DND-41 (cell line): ENCODE data around the gene USP22.

Experiments
- ATAC-seq: fragments of 200-7000 bp; cut with Tn5 transposase; 3 replicates; pipeline ENCODE4 v1.9.1; 2021; ENCODE audit warnings: low read depth; ENCODE audit not compliant: insufficient read depth
- DNase-seq: peaks from one replicate; pipeline ENCODE4 v3.0.0-alpha.2; 2020
- H2AFZ ChIP-seq: 2 replicates; pipeline ENCODE4 v1.6.0; 2012; ENCODE audit warnings: low read depth, low read length
- H3K27ac ChIP-seq: 2 replicates; pipeline ENCODE4 v1.5.1; 2012; ENCODE audit warnings: low read length, inconsistent platforms
- H3K27me3 ChIP-seq: fragments of 200-600 bp; sonication (generic); 2 replicates; pipeline ENCODE4 v1.6.0; 2012; ENCODE audit warnings: low read length, mild to moderate bottlenecking, inconsistent platforms; ENCODE audit not compliant: insufficient read depth, poor library complexity
- H3K36me3 ChIP-seq: 2 replicates; pipeline ENCODE4 v1.5.1; 2012; ENCODE audit warnings: low read length, inconsistent platforms; ENCODE audit not compliant: insufficient read depth
- H3K4me1 ChIP-seq: 2 replicates; pipeline ENCODE4 v1.5.1; 2012; ENCODE audit warnings: mild to moderate bottlenecking, low read length; ENCODE audit not compliant: insufficient read depth
- H3K4me2 ChIP-seq: 2 replicates; pipeline ENCODE4 v1.6.0; 2012; ENCODE audit warnings: mild to moderate bottlenecking, moderate library complexity, low read length, inconsistent platforms; ENCODE audit not compliant: insufficient read depth
- H3K4me3 ChIP-seq, 2 experiments: fragments of 200-600 bp in 1 of 2; shearing (Covaris generic) in 1 of 2; 2 replicates each; pipeline ENCODE4 v1.5.1; 2012 to 2016; ENCODE audit warnings: inconsistent platforms in 2 of 2, low read length in 2 of 2, mild to moderate bottlenecking in 2 of 2, low read depth in 1 of 2, moderate library complexity in 1 of 2
- H3K79me2 ChIP-seq: 2 replicates; pipeline ENCODE4 v1.6.0; 2012; ENCODE audit warnings: low read length, inconsistent platforms; ENCODE audit not compliant: insufficient read depth
- H3K9ac ChIP-seq: 2 replicates; pipeline ENCODE4 v1.6.0; 2012; ENCODE audit warnings: low read depth, mild to moderate bottlenecking, inconsistent platforms, low read length, moderate library complexity
- H3K9me3 ChIP-seq: 2 replicates; pipeline ENCODE4 v1.5.1; 2012; ENCODE audit warnings: low read length, moderate library complexity, mild to moderate bottlenecking, inconsistent platforms; ENCODE audit not compliant: insufficient read depth, severe bottlenecking
- H4K20me1 ChIP-seq: 2 replicates; pipeline ENCODE4 v1.6.0; 2012; ENCODE audit warnings: low read length; ENCODE audit not compliant: insufficient read depth
- EZH2 ChIP-seq: IDR thresholded peaks from 3 replicates; pipeline ENCODE4 v1.6.1; 2012; ENCODE audit warnings: borderline replicate concordance, low read depth, mild to moderate bottlenecking, moderate library complexity, low read length, inconsistent platforms; ENCODE audit not compliant: severe bottlenecking
- TF ChIP-seq, protein P1 (sequence below): IDR thresholded peaks from 2 replicates; pipeline ENCODE4 v1.5.1; 2012; ENCODE audit warnings: borderline replicate concordance, low read length, moderate library complexity, mild to moderate bottlenecking; ENCODE audit not compliant: poor library complexity, severe bottlenecking; ENCODE audit errors: extremely low read depth

Gene USP22

GRCh38 chr17:21061971-21062526 is 19.2 kb upstream of the USP22 start:
- ATAC-seq (no peak), DNase-seq (no peak)
- H2AFZ ChIP-seq = no peak overlapping the region
- no peak overlapping the region for H3K27ac ChIP-seq
- H4K20me1 ChIP-seq = no peaks in the 10 kb centered on the region
- TF ChIP-seq, protein P1, sequence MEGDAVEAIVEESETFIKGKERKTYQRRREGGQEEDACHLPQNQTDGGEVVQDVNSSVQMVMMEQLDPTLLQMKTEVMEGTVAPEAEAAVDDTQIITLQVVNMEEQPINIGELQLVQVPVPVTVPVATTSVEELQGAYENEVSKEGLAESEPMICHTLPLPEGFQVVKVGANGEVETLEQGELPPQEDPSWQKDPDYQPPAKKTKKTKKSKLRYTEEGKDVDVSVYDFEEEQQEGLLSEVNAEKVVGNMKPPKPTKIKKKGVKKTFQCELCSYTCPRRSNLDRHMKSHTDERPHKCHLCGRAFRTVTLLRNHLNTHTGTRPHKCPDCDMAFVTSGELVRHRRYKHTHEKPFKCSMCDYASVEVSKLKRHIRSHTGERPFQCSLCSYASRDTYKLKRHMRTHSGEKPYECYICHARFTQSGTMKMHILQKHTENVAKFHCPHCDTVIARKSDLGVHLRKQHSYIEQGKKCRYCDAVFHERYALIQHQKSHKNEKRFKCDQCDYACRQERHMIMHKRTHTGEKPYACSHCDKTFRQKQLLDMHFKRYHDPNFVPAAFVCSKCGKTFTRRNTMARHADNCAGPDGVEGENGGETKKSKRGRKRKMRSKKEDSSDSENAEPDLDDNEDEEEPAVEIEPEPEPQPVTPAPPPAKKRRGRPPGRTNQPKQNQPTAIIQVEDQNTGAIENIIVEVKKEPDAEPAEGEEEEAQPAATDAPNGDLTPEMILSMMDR = no peak
- no peak for TF ChIP-seq EZH2
- no peak overlapping the region for H3K4me3 ChIP-seq
- H3K36me3 ChIP-seq = no peaks in the 10 kb centered on the region
- H3K79me2 ChIP-seq = no peaks in the 10 kb centered on the region
- no peak overlapping the region for H3K4me2 ChIP-seq
- no peak overlapping the region for H3K9ac ChIP-seq
- H3K4me1 ChIP-seq = no peaks in the 10 kb centered on the region
- no peaks in the 10 kb centered on the region for H3K9me3 ChIP-seq
- no peaks in the 10 kb centered on the region for H3K27me3 ChIP-seq

DNA sequence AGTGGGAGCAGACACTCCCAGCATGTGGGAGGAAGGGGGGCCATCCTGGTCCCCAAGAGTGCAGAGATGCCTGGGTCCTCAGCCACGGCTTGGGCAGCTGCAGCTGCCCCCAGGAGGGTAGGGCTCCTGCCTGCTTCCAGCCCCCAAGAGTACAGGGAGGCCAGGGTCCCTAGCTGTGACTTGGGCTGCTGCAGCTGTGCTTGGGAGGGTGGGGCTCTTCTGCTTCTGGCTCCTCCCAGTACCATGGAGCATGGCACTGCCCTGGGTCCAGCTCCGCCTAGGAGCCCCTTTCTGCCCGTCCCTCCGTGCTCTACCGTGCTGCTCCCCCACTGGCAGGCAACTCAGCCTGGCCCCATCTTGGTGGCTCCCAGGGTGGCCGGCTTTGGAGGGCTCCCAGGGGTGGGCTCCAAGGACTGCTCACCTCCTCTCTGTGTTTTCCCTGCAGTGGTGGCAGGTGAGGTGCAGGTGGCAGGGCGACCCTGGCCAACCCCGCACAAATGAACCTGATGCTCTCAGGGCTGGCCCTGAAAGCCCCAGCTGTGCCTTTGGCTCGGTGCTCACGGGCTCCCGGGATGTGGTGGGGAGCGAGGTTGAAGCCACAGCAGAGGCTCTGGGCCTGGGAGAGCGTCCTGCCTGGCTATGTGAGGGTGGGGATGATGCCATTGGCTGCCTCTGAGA is 18.5 kb upstream of the USP22 start:
- no peaks in the 10 kb centered on the region for H3K9me3 ChIP-seq
- H2AFZ ChIP-seq = no peak overlapping the region
- TF ChIP-seq, protein P1 = no peak
- TF ChIP-seq EZH2 = no peak
- no peaks in the 10 kb centered on the region for H3K27me3 ChIP-seq
- no peak overlapping the region for H3K27ac ChIP-seq
- no peaks in the 10 kb centered on the region for H4K20me1 ChIP-seq
- H3K4me2 ChIP-seq = no peak overlapping the region
- H3K79me2 ChIP-seq = no peaks in the 10 kb centered on the region
- DNase-seq (no peak), ATAC-seq (peak; percentile 55; the same call in 2 of the 3 replicates)
- H3K4me1 ChIP-seq = no peaks in the 10 kb centered on the region
- no peaks in the 10 kb centered on the region for H3K36me3 ChIP-seq
- H3K4me3 ChIP-seq = no peak overlapping the region
- no peak overlapping the region for H3K9ac ChIP-seq

DNA sequence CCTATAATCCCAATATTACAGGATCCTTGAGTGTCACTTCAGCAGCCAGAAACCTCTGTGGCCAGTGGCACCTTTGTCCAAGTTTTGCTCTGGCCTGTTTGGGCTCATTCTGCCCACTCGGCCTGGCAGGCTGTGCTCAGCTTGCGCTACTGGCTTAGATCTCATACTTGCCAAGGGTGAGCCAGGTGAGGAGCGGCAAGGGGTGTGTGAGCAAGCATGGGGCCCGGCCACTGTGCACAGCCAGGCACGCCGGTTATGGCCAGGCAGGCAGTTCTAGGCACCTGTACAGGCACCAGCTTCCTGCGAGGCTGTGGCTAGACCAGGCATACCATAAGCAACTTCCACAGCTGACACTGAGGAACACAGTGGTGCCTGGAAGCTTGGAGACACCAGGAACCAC is 16.9 kb upstream of the USP22 start:
- no peak for TF ChIP-seq EZH2
- TF ChIP-seq, protein P1 = no peak
- Histone ChIP-seq H3K4me2 (no peak overlapping the region), H3K4me1 (no peaks in the 10 kb centered on the region)

More for the DNA sequence above, 16.9 kb upstream of the USP22 start:
- no peak overlapping the region for H3K4me3 ChIP-seq
- no peak overlapping the region for H3K27ac ChIP-seq
- H3K79me2 ChIP-seq = no peaks in the 10 kb centered on the region
- no peaks in the 10 kb centered on the region for H4K20me1 ChIP-seq
- no peaks in the 10 kb centered on the region for H3K9me3 ChIP-seq
- no peaks in the 10 kb centered on the region for H3K27me3 ChIP-seq
- ATAC-seq (no peak), DNase-seq (no peak)
- no peaks in the 10 kb centered on the region for H3K36me3 ChIP-seq
- no peak overlapping the region for H3K9ac ChIP-seq
- no peak overlapping the region for H2AFZ ChIP-seq
